Lung (tissue), 12 donors: ENCODE results near the gene SRPX. TPM values are rescaled to one million over a fixed set of nuclear protein-coding genes. Genes with fewer than 3 reads are reported as not detected.
A peak's percentile ranks its signal among the peaks of the same experiment; 100 is the strongest.

Experiments used
- ATAC-seq: fragments of 200-7000 bp; cut with Tn5 transposase; one replicate; pipeline ENCODE4 v1.9.1; 2020; ENCODE audit warnings: moderate number of reproducible peaks; ENCODE audit not compliant: insufficient read depth, low FRiP score
- DNase-seq, 3 donors: peaks; one replicate each; pipeline ENCODE4 v3.0.0-alpha.2; 2013 to 2017
- H3K27ac ChIP-seq, 2 donors: one replicate each; pipeline ENCODE4 v1.5.1; 2013; ENCODE audit warnings: mild to moderate bottlenecking in 2 of 2, moderate library complexity in 2 of 2, control low read depth in 1 of 2, inconsistent platforms in 1 of 2, low read depth in 1 of 2, low read length in 1 of 2
- H3K27me3 ChIP-seq, 3 donors: one replicate each; pipeline ENCODE4 v1.5.1; 2013; ENCODE audit warnings: low read length in 2 of 3; ENCODE audit not compliant: control insufficient read depth in 3 of 3, insufficient read depth in 3 of 3
- H3K36me3 ChIP-seq, 4 donors: one replicate each; pipeline ENCODE4 v1.5.1; 2013; ENCODE audit warnings: low read length in 4 of 4, mild to moderate bottlenecking in 1 of 4, moderate library complexity in 1 of 4; ENCODE audit not compliant: control insufficient read depth in 4 of 4, insufficient read depth in 4 of 4
- H3K4me1 ChIP-seq, 5 donors: one replicate each; pipeline ENCODE4 v1.5.1; 2013; ENCODE audit warnings: low read length in 5 of 5, mild to moderate bottlenecking in 2 of 5, moderate library complexity in 1 of 5; ENCODE audit not compliant: control insufficient read depth in 5 of 5, insufficient read depth in 5 of 5
- H3K4me3 ChIP-seq: one replicate; pipeline ENCODE4 v1.5.1; 2013; ENCODE audit warnings: mild to moderate bottlenecking, control low read depth, moderate library complexity
- H3K9ac ChIP-seq, 2 donors: one replicate each; pipeline ENCODE4 v1.5.1; 2013; ENCODE audit warnings: low read length in 2 of 2, control low read depth in 1 of 2; ENCODE audit not compliant: insufficient read depth in 1 of 2
- H3K9me3 ChIP-seq, 4 donors: one replicate each; pipeline ENCODE4 v1.5.1; 2013; ENCODE audit warnings: low read length in 3 of 4, mild to moderate bottlenecking in 1 of 4, moderate library complexity in 1 of 4; ENCODE audit not compliant: control insufficient read depth in 4 of 4, insufficient read depth in 3 of 4
- WGBS, 2 donors: extraction: QIAGEN DNeasy Blood & Tissue Kit; methylation state at CpG; one replicate each; pipeline ENCODE4 v1.1.7; 2013; 5-methylcytosine and 5-hydroxymethylcytosine counted together
- polyA plus RNA-seq, 2 donors: library from polyadenylated mRNA; stranded (reverse); fragments of 200-250 nt; gene quantifications; one replicate each; pipeline ENCODE4 v1.2.1, GENCODE V29; 2013
- total RNA-seq, 2 donors: library from RNA; depleted of rRNA in 1 of 2; stranded (reverse); fragments of >200 nt in 1 of 2; gene quantifications; one replicate each; pipeline ENCODE4 v1.2.1, GENCODE V29; 2014 to 2021
- TF ChIP-seq, protein P1 (sequence below): IDR thresholded peaks from 2 replicates; pipeline ENCODE4 v1.5.1; 2012; ENCODE audit warnings: mild to moderate bottlenecking; ENCODE audit errors: control extremely low read depth, extremely low read depth
- donor health status: control.
- donor health status: control.
- donor health status: Bipolar disorder and iron deficiency.
- donor health status: healthy.
- donor health status: DM: yes; HTN: yes; CAD: no.

The SRPX gene
- total and polyA plus RNA-seq, 4 donors: 43.4 to 71.0 (median 46.3) TPM

DNA sequence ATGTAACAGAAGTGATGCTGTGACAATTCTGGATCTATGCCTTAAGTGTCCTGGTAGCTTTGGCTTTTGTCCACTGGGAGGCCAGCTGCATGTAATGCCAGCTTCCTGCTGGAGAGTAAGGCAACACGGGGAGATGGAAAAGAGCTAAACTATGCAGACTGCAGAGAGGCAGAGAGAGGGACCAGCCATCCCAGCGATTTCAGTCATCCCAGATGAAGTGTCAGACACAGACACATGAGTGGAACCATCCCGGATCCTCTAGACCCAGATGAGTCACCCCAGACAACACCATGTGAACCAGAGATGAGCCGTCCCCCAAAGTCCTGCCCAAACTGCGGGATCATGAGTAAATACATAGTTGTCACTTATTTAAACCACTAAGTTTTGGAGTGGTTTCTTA, 14.6 kb downstream of the SRPX start:
- DNase-seq: no peak
- peaks cover 0 to 2% (median 0%) of the 10 kb centered on the region in 5 donors for H3K4me1 ChIP-seq
- H3K9ac ChIP-seq: no peak overlapping the region
- WGBS, 2 donors: 65 to 82% methylated on average over 5 of the region's 5 CpGs
- H3K9me3 ChIP-seq: peaks cover 0 to 2% (median 0%) of the 10 kb centered on the region in 4 donors
- TF ChIP-seq, protein P1, sequence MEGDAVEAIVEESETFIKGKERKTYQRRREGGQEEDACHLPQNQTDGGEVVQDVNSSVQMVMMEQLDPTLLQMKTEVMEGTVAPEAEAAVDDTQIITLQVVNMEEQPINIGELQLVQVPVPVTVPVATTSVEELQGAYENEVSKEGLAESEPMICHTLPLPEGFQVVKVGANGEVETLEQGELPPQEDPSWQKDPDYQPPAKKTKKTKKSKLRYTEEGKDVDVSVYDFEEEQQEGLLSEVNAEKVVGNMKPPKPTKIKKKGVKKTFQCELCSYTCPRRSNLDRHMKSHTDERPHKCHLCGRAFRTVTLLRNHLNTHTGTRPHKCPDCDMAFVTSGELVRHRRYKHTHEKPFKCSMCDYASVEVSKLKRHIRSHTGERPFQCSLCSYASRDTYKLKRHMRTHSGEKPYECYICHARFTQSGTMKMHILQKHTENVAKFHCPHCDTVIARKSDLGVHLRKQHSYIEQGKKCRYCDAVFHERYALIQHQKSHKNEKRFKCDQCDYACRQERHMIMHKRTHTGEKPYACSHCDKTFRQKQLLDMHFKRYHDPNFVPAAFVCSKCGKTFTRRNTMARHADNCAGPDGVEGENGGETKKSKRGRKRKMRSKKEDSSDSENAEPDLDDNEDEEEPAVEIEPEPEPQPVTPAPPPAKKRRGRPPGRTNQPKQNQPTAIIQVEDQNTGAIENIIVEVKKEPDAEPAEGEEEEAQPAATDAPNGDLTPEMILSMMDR: no peak
- ATAC-seq: no peak
- H3K4me3 ChIP-seq: no peak overlapping the region
- peaks cover 0 to 19% (median 9%) of the 10 kb centered on the region in 3 donors for H3K27me3 ChIP-seq
- H3K36me3 ChIP-seq: no peaks in the 10 kb centered on the region
- peak overlapping the region in 1 of 2 donors; percentile 12 for H3K27ac ChIP-seq

DNA sequence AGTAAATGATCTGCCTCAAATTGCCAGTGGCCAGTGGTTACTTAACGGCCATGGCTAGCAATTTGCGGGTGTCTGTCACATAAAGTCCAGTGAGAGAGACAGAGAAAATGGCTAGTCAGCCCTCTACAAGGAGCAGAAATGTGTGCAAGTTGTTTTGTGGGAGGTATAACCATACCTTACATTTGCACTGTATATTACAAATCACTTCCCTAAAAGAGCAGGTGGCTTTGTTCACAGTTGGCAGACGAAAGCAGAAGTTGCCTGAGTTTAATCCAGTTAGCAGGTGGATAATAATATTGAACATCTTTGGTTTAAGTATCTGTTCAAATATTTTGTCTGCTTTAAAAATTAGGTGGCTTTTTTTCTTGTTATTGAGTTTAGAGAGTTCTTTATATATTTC, 15.6 kb downstream of the SRPX start:
- H3K27ac ChIP-seq: no peak overlapping the region
- ATAC-seq (no peak), DNase-seq (no peak)
- 58 to 64% methylated on average over 3 of the region's 3 CpGs for WGBS, 2 donors
- H3K4me3 ChIP-seq: no peak overlapping the region
- H3K27me3 ChIP-seq: peaks cover 0 to 16% (median 9%) of the 10 kb centered on the region in 3 donors
- TF ChIP-seq, protein P1: no peak
- no peak overlapping the region for H3K9ac ChIP-seq
- H3K4me1 ChIP-seq: peaks cover 0 to 2% (median 0%) of the 10 kb centered on the region in 5 donors
- H3K9me3 ChIP-seq: peaks cover 0 to 2% (median 0%) of the 10 kb centered on the region in 4 donors
- no peaks in the 10 kb centered on the region for H3K36me3 ChIP-seq

DNA sequence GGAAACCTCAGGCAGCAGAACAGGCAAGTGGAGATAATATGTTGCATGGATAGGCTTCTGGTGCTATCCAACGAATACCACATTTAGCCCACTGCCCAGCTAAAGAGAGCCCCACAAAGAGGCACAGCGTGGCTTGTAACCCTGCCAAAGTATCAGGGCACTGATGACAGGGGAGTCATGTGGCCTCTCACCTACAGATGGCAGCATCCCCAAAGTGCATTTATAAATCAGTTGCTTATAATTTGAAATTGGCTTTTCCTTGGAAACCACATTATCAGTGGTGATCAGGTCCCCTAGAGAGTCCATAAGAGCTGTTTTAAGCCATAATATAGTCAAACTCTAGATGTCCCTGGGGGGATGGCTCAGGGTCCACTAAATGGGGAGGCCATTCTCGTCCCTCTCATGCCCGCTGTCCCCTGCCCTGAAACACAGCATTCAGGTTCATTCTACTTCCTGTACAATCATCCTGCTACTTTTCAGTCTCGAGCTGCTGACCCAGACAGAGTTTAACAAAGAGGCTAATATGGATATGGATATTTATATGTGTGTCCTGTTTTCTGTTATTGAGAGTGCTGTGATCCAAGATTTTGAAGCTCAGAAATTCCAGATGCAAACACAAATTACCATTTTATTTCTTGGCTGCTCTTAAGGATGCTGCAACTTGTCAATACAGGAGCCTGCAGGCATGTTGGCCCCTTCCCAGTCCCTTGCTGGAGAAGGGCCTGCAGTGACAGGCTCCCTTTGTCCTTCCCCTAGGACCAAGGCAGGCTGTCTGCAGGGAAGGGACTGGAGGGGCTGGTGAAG, 28.5 kb downstream of the SRPX start:
- Histone ChIP-seq H3K36me3 (no peaks in the 10 kb centered on the region), H3K27ac (no peak overlapping the region), H3K4me3 (no peak overlapping the region), H3K4me1 (peaks cover 0 to 3% (median 0%) of the 10 kb centered on the region in 5 donors), H3K9me3 (no peaks in the 10 kb centered on the region), H3K9ac (no peak overlapping the region), H3K27me3 (peaks cover 0 to 29% (median 4%) of the 10 kb centered on the region in 3 donors)
- no peak for ATAC-seq
- TF ChIP-seq, protein P1: no peak
- WGBS, 2 donors: 42 to 48% methylated on average over 5 of the region's 5 CpGs
- peak in 1 of 3 donors; percentile 25 for DNase-seq
